Skin epidermis (tissue), 12 donors: Measurements from ENCODE around the gene CNNM4.

Experiments
- H3K27ac ChIP-seq, 21 experiments: fragments of 200-600 bp; sonication (generic) in 11 of 21; one replicate each; pipeline ENCODE4 v1.5.0; 2020; ENCODE audit warnings: mild to moderate bottlenecking in 3 of 21, inconsistent platforms in 2 of 21, moderate library complexity in 2 of 21
- H3K4me3 ChIP-seq, 7 experiments: fragments of 200-600 bp; sonication (generic) in 2 of 7; one replicate each; pipeline ENCODE4 v1.5.0; 2020; ENCODE audit warnings: inconsistent platforms in 2 of 7, mild to moderate bottlenecking in 2 of 7, moderate library complexity in 1 of 7

The CNNM4 gene

GRCh38 chr2:96760036-96760985 is at the start of gene CNNM4:
TSS of gene CNNM4 (plus strand) at chr2:96760902. CDS start at chr2:96761000, 98 bp downstream.
- H3K27ac ChIP-seq: peak within 1 kb of the TSS in 20 of 21 experiments; percentile 32 to 87 (median 78)

GRCh38 chr2:96710985-96711384 is 49.7 kb upstream of the CNNM4 start:
- H3K27ac ChIP-seq: no peak overlapping the region
- H3K4me3 ChIP-seq: no peak overlapping the region

More at GRCh38 chr2:96760036-96760985, at the start of gene CNNM4:
- peak within 1 kb of the TSS; percentile 47 to 62 (median 56) for H3K4me3 ChIP-seq

GRCh38 chr2:96715658-96716057 is 45.0 kb upstream of the CNNM4 start:
- H3K27ac ChIP-seq: no peak overlapping the region
- H3K4me3 ChIP-seq: no peak overlapping the region

- Histone ChIP-seq H3K4me3 (no peak overlapping the region), H3K27ac (no peak overlapping the region)
These were observed 44.3 kb upstream of the CNNM4 start for GRCh38 chr2:96716388-96716787.

GRCh38 chr2:96726131-96726530 is 34.6 kb upstream of the CNNM4 start:
- no peak overlapping the region for H3K27ac ChIP-seq
- H3K4me3 ChIP-seq: no peak overlapping the region

GRCh38 chr2:96727431-96727830 is 33.3 kb upstream of the CNNM4 start:
- Histone ChIP-seq H3K27ac (no peak overlapping the region), H3K4me3 (no peak overlapping the region)

- H3K4me3 ChIP-seq: no peak overlapping the region
- H3K27ac ChIP-seq: no peak overlapping the region
These were observed 31.0 kb upstream of the CNNM4 start for GRCh38 chr2:96729748-96730147.

- Histone ChIP-seq H3K27ac (no peak overlapping the region), H3K4me3 (no peak overlapping the region)
These were observed 30.5 kb upstream of the CNNM4 start for GRCh38 chr2:96730212-96730611.

GRCh38 chr2:96733931-96734330 is 26.8 kb upstream of the CNNM4 start:
- no peak overlapping the region for H3K27ac ChIP-seq

GRCh38 chr2:96734880-96735583 is 25.7 kb upstream of the CNNM4 start:
- no peak overlapping the region for H3K4me3 ChIP-seq
- no peak overlapping the region for H3K27ac ChIP-seq

More at GRCh38 chr2:96733931-96734330, 26.8 kb upstream of the CNNM4 start:
- H3K4me3 ChIP-seq: no peak overlapping the region

- no peak overlapping the region for H3K4me3 ChIP-seq
- H3K27ac ChIP-seq: no peak overlapping the region
These were observed 23.5 kb upstream of the CNNM4 start for GRCh38 chr2:96737251-96737650.

- Histone ChIP-seq H3K27ac (peak overlapping the region in 2 of 21 experiments; percentile 23 to 27), H3K4me3 (no peak overlapping the region)
These were observed 22.9 kb upstream of the CNNM4 start for GRCh38 chr2:96737831-96738230.

- Histone ChIP-seq H3K4me3 (peak overlapping the region; percentile 58 to 76 (median 72)), H3K27ac (peak overlapping the region in 20 of 21 experiments; percentile 58 to 90 (median 82))
These were observed 21.5 kb upstream of the CNNM4 start for GRCh38 chr2:96739076-96739632.

- Histone ChIP-seq H3K27ac (peak within 1 kb of the TSS in 20 of 21 experiments; percentile 58 to 90 (median 82)), H3K4me3 (peak within 1 kb of the TSS; percentile 58 to 76 (median 72))
These were observed 20.9 kb upstream of the CNNM4 start, which contains the start of gene LMAN2L for GRCh38 chr2:96739633-96740428. TSS of gene LMAN2L (minus strand) at chr2:96740064. CDS start at chr2:96740040, 24 bp downstream.

GRCh38 chr2:96747061-96747617 is 13.6 kb upstream of the CNNM4 start:
- H3K27ac ChIP-seq: no peak overlapping the region
- H3K4me3 ChIP-seq: no peak overlapping the region

GRCh38 chr2:96751800-96752199 is 8.9 kb upstream of the CNNM4 start:
- no peak overlapping the region for H3K4me3 ChIP-seq
- H3K27ac ChIP-seq: no peak overlapping the region

- Histone ChIP-seq H3K27ac (no peak overlapping the region), H3K4me3 (no peak overlapping the region)
These were observed 6.9 kb upstream of the CNNM4 start for GRCh38 chr2:96753661-96754282.

- Histone ChIP-seq H3K27ac (no peak overlapping the region), H3K4me3 (no peak overlapping the region)
These were observed 6.4 kb upstream of the CNNM4 start for GRCh38 chr2:96754317-96754716.
